Esophagus muscularis mucosa (tissue), 3 donors: ENCODE measurements around the gene UBE2F.

Source experiments
- POLR2A ChIP-seq: fragments of 450-650 bp; IDR thresholded peaks from one replicate; pipeline ENCODE4 v1.6.1; 2017; ENCODE audit warnings: antibody characterized with exemption, moderate library complexity, mild to moderate bottlenecking, low read depth
- POLR2AphosphoS5 ChIP-seq, 2 donors: sonication (generic); formaldehyde crosslinking; IDR thresholded peaks; one replicate each; pipeline ENCODE4 v1.6.1; 2017; ENCODE audit warnings: antibody characterized with exemption in 2 of 2
- TF ChIP-seq, protein P1 (sequence below), 3 experiments: fragments of 200-600 bp in 2 of 3; fragments of 450-650 bp in 1 of 3; sonication (generic) in 2 of 3; IDR thresholded peaks; one replicate each; pipeline ENCODE4 v1.5.1; 2017 to 2019; ENCODE audit warnings: antibody characterized with exemption in 3 of 3, mild to moderate bottlenecking in 2 of 3, moderate library complexity in 1 of 3

GRCh38 chr2:238067939-238068338 is 101.1 kb downstream of the UBE2F start:
- no peak for TF ChIP-seq POLR2A
- TF ChIP-seq, protein P1, sequence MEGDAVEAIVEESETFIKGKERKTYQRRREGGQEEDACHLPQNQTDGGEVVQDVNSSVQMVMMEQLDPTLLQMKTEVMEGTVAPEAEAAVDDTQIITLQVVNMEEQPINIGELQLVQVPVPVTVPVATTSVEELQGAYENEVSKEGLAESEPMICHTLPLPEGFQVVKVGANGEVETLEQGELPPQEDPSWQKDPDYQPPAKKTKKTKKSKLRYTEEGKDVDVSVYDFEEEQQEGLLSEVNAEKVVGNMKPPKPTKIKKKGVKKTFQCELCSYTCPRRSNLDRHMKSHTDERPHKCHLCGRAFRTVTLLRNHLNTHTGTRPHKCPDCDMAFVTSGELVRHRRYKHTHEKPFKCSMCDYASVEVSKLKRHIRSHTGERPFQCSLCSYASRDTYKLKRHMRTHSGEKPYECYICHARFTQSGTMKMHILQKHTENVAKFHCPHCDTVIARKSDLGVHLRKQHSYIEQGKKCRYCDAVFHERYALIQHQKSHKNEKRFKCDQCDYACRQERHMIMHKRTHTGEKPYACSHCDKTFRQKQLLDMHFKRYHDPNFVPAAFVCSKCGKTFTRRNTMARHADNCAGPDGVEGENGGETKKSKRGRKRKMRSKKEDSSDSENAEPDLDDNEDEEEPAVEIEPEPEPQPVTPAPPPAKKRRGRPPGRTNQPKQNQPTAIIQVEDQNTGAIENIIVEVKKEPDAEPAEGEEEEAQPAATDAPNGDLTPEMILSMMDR (IDR thresholded peaks at IDR 0.05), result no peak
- TF ChIP-seq POLR2AphosphoS5 (IDR thresholded peaks at IDR 0.05), result no peak
